Stomach (tissue), 4 donors: ENCODE measurements around the gene GNGT2.

Experiments
- EP300 ChIP-seq: sonication (generic); formaldehyde crosslinking; IDR thresholded peaks from one replicate; pipeline ENCODE4 v1.6.1; 2017; ENCODE audit warnings: antibody characterized with exemption
- POLR2A ChIP-seq, 4 donors: fragments of 450-650 bp; IDR thresholded peaks; one replicate each; pipeline ENCODE4 v1.6.1; 2016; ENCODE audit warnings: antibody characterized with exemption in 4 of 4, control low read depth in 2 of 4, mild to moderate bottlenecking in 1 of 4, moderate library complexity in 1 of 4
- TF ChIP-seq, protein P1 (sequence below), 7 experiments: fragments of 450-650 bp in 4 of 7; fragments of 200-600 bp in 3 of 7; sonication (generic) in 3 of 7; IDR thresholded peaks; one replicate each; pipeline ENCODE4 v1.5.1; 2016 to 2019; ENCODE audit warnings: antibody characterized with exemption in 7 of 7, control low read depth in 2 of 7, mild to moderate bottlenecking in 1 of 7

DNA sequence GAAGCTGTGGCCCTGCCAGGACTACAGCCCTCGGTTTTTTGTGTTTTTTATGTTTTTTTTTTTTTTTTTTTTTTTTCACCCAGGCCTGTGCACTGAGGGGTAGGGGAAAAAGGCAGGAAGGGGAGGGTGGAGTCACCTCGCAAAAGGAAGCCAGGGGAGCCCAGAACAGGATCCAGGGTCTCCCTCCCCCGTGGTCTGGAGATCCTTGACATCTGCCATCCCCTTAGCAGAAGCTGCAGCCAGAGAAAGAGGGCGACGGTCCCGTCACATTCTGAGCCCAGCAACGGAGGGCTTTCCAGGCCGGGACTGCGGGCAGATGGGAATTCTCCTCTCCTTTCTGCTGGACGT lies 49.3 kb upstream of the GNGT2 start:
- no peak for TF ChIP-seq POLR2A (IDR thresholded peaks at IDR 0.05)
- TF ChIP-seq, protein P1, sequence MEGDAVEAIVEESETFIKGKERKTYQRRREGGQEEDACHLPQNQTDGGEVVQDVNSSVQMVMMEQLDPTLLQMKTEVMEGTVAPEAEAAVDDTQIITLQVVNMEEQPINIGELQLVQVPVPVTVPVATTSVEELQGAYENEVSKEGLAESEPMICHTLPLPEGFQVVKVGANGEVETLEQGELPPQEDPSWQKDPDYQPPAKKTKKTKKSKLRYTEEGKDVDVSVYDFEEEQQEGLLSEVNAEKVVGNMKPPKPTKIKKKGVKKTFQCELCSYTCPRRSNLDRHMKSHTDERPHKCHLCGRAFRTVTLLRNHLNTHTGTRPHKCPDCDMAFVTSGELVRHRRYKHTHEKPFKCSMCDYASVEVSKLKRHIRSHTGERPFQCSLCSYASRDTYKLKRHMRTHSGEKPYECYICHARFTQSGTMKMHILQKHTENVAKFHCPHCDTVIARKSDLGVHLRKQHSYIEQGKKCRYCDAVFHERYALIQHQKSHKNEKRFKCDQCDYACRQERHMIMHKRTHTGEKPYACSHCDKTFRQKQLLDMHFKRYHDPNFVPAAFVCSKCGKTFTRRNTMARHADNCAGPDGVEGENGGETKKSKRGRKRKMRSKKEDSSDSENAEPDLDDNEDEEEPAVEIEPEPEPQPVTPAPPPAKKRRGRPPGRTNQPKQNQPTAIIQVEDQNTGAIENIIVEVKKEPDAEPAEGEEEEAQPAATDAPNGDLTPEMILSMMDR (IDR thresholded peaks at IDR 0.05): no peak
- no peak for TF ChIP-seq EP300
